Fibroblast of the aortic adventitia (primary cell): ENCODE results near the gene PHGDH. TPM values are rescaled to one million over a fixed set of nuclear protein-coding genes. Genes with fewer than 3 reads are reported as not detected.
A peak's percentile ranks its signal among the peaks of the same experiment; 100 is the strongest.
"Not testable (repeated sequence)": the region's sequence is repeated elsewhere in the genome, so short reads cannot be mapped to it uniquely, and the experiment has no call there.

Experiments used
- DNase-seq: peaks from one replicate; pipeline ENCODE4 v3.0.0-alpha.2; 2010; ENCODE audit warnings: low read depth
- H3K4me3 ChIP-seq: 2 replicates; pipeline ENCODE4 v1.5.1; 2011; ENCODE audit warnings: low read depth, mild to moderate bottlenecking, control low read depth, low read length, moderate library complexity
- total RNA-seq: library from RNA; depleted of rRNA; stranded (reverse); fragments of >200 nt; gene quantifications from 2 replicates; pipeline ENCODE4 v1.2.3, GENCODE V29; 2012; ENCODE audit warnings: low replicate concordance
- TF ChIP-seq, protein P1 (sequence below): IDR thresholded peaks from 2 replicates; pipeline ENCODE4 v1.5.1; 2011; ENCODE audit warnings: mild to moderate bottlenecking, low read length, control low read depth, inconsistent platforms; ENCODE audit not compliant: insufficient read depth

Gene PHGDH
- total RNA-seq, 1 donor: 246 TPM

DNA sequence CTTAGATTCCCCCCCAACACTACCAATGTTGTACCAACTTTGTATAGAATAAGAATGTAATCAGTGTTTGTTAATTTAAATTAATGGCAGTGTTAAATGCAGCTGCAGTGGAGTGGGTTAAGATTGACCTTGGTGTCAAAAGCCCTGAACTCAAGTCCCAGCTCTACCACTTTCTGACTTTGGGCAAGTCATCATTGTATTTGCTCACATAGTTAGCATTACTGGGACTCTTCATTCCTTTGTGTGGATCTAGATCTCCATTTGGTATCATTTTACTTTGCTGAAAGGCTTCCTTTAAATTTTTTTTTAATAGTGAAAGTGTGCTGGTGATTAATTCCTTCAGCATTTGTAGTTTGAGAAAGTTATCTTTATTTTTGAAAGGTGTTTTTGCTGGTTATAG lies 22.2 kb upstream of the PHGDH start:
- no peak overlapping the region for H3K4me3 ChIP-seq
- DNase-seq: no peak
- TF ChIP-seq, protein P1, sequence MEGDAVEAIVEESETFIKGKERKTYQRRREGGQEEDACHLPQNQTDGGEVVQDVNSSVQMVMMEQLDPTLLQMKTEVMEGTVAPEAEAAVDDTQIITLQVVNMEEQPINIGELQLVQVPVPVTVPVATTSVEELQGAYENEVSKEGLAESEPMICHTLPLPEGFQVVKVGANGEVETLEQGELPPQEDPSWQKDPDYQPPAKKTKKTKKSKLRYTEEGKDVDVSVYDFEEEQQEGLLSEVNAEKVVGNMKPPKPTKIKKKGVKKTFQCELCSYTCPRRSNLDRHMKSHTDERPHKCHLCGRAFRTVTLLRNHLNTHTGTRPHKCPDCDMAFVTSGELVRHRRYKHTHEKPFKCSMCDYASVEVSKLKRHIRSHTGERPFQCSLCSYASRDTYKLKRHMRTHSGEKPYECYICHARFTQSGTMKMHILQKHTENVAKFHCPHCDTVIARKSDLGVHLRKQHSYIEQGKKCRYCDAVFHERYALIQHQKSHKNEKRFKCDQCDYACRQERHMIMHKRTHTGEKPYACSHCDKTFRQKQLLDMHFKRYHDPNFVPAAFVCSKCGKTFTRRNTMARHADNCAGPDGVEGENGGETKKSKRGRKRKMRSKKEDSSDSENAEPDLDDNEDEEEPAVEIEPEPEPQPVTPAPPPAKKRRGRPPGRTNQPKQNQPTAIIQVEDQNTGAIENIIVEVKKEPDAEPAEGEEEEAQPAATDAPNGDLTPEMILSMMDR: no peak

DNA sequence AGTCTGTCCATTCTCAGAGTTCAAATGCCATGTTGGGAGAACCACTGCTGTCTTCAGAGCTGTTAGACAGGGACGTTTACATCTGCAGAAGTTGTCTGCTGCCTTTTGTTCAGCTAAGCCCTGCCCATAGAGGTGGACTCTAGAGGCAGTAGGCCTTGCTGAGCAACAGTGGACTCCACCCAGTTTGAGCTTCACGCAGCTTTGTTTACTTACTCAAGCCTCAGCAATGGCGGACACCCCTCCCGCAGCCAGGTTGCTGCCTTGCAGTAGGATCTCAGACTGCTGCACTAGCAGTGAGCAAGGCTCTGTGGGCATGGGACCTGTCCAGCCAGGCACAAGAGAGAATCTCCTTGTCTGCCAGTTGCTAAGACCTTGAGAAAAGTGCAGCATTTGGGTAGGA lies 14.9 kb upstream of the PHGDH start:
- not testable (repeated sequence) for H3K4me3 ChIP-seq, DNase-seq

DNA sequence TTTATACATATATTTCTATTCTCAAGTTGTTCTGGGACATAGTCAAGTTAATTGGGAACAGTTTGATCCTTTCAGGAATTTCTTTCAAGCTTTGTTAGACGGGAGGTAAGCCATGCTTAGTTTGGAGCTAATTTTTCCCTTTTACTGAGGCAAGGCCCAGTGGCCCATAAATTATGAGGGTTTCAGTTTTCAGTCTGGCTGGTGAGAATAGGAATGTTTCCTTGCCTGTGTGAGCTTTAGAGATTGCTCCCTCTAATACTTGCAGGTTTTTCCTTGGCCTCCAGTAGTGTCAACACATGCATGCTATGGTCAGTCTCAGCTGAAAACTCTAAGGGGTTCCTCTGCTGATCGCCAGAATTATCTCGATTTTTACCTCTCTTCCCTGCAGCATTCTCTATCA lies 14.1 kb upstream of the PHGDH start:
- TF ChIP-seq, protein P1: no peak
- DNase-seq: no peak
- no peak overlapping the region for H3K4me3 ChIP-seq

DNA sequence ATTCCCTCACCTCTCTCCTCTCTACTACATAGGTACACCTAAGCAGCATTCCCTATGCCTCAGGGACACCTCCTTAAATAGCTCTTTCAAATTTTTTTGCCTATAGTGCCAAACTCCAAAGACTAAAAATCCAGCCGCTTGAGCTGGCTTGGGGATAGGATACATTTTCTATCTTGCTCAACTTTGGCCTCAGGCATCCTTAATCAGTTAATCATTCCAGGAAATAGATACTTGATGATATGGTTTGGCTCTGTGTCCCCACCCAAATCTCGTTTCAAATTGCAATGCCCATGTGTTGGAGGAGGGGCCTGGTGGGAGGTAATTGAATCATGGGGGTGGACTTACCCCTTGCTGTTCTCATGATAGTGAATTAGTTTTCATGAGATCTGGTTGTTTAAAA lies 11.4 kb upstream of the PHGDH start:
- TF ChIP-seq, protein P1: no peak
- DNase-seq: no peak
- H3K4me3 ChIP-seq: no peak overlapping the region

DNA sequence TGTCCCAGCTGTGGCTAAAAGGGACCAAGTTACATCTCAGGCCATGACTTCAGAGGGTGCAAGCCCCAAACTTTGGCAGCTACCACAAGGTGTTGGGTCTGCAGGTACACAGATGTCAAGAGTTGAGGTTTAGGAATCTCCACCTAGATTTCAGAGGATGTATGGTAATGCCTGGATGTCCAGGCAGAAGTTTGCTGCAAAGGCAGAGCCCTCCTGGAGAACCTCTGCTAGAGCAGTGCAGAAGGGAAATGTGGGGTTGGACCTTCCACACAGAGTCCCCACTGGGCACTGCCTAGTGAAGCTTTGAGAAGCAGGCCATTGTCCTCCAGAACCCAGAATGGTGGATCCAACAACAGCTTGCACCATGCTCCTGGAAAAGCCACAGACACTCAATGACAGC lies 10.1 kb upstream of the PHGDH start:
- no peak for DNase-seq
- no peak overlapping the region for H3K4me3 ChIP-seq
- TF ChIP-seq, protein P1: no peak

DNA sequence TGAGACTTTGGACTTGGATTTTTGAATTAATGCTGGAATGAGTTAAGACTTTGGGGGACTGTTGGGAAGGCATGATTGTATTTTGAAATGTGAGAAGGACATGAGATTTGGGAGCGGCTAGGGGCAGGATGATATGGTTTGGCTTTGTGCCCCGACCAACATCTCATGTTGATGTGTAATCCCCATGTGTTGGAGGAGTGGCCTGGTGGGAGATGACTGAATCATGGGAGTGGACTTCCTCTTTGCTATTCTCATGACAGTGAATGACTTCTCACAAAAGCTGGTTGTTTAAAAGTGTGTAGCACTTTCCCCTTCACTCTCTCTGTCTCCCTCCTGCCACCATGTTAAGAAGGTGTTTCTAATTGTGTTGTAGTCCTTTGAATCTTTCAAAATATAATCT lies 9.3 kb upstream of the PHGDH start:
- peak; percentile 56 for DNase-seq
- no peak overlapping the region for H3K4me3 ChIP-seq
- TF ChIP-seq, protein P1: no peak

DNA sequence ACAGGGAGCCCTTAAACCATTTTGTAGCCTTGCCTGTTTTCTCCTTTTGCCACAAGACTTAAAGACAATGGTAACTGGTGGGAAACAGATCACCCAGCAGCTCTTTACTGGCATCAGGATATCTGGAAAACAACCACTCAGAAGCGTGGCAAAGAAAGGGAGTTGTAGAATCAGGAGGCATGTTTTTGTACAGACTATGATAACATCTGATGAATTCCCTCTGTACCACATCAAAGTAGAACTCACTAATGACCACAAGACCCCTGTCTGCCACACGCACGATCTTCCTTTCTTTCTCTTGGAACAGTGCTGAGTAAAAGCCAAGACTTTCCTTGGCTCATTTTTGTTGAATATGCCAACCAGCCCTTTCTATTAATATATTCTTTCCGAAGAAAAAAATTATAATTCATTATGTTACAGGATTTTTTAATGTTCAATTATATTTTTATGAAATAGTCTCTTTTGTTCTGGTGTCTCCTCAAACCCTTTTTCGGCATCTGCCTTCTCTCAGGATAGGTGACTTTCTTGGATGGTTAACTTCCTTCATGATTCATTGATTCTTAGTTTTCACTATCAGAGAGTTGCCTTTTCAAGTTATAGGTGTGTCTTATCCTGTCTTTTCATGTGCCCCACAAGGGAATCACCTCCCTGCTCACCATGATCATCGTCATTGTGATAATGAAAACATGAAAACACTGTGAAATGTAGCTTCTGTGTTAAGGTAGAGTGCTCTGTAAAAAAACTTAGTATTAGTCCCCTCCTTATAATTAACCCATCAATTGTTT lies 7.9 kb upstream of the PHGDH start:
- DNase-seq: no peak
- no peak overlapping the region for H3K4me3 ChIP-seq
- TF ChIP-seq, protein P1: no peak

DNA sequence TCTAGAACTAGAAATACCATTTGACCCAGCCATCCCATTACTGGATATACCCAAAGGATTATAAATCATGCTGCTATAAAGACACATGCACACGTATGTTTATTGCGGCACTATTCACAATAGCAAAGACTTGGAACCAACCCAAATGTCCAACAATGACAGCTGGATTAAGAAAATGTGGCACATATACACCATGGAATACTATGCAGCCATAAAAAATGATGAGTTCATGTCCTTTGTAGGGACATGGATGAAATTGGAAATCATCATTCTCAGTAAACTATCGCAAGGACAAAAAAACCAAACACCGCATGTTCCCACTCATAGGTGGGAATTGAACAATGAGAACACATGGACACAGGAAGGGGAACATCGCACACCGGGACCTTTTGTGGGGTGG lies 5.1 kb upstream of the PHGDH start:
- not testable (repeated sequence) for DNase-seq, H3K4me3 ChIP-seq

DNA sequence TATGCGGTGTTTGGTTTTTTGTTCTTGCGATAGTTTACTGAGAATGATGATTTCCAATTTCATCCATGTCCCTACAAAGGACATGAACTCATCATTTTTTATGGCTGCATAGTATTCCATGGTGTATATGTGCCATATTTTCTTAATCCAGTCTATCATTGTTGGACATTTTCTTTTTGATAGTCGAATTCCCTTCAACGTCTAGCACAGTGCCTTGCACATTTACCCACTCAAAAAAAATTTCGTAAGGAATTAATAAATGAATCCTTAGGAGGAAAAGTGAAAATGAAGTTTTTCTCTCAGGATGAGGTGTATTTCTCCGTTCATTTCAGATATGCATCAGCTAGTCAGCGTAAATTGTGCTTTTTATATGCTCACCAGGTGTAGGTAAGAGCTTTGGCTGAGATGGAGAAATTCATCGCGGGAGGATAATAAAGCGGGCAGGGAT lies 354 bp upstream of the PHGDH start:
- not testable (repeated sequence) for DNase-seq
- H3K4me3 ChIP-seq: peak overlapping the region; percentile 75
